H1 (cell line): Measurements from ENCODE around the gene ZNF133. TPM values are rescaled to one million over a fixed set of nuclear protein-coding genes. Genes with fewer than 3 reads are reported as not detected.

Experiments
- CTCF ChIA-PET: fragments of 300-600 bp; sonication (Branson Sonifier 250); formaldehyde crosslinking; loops from one replicate; lab custom pipeline; 2021; ENCODE audit not compliant: partially characterized antibody; lab: Charles Lee
- POLR2A ChIA-PET: fragments of 300-600 bp; sonication (Branson Sonifier 250); formaldehyde crosslinking; loops from one replicate; lab custom pipeline; 2021; ENCODE audit warnings: inconsistent platforms; ENCODE audit not compliant: partially characterized antibody; lab: Charles Lee
- DNase-seq, 2 experiments: peaks; one replicate each; pipeline versions ENCODE4 v3.0.0 to v3.0.0-alpha.2; 2010 to 2022; ENCODE audit warnings: low spot score in 2 of 2, low read depth in 1 of 2, mixed read lengths in 1 of 2
- FAIRE-seq: peaks from 2 replicates; lab custom pipeline; 2011; peaks lifted over from hg19 to GRCh38; lab: Jason Lieb, UNC
- H2AFZ ChIP-seq: 2 replicates; pipeline ENCODE4 v1.8.1; 2012; ENCODE audit warnings: low read length, inconsistent platforms
- H2AK5ac ChIP-seq: 2 replicates; pipeline ENCODE4 v1.6.1; 2013; ENCODE audit warnings: low read depth, low read length
- H2BK120ac ChIP-seq: replicated peaks from 2 replicates; pipeline ENCODE3; 2013; ENCODE audit warnings: low read depth, low read length, inconsistent platforms
- H2BK12ac ChIP-seq: 2 replicates; pipeline ENCODE4 v1.6.1; 2013; ENCODE audit warnings: low read depth, low read length
- H2BK15ac ChIP-seq: 2 replicates; pipeline ENCODE4 v1.6.1; 2013; ENCODE audit warnings: low read length
- H2BK20ac ChIP-seq: 2 replicates; pipeline ENCODE4 v1.6.1; 2013; ENCODE audit warnings: low read length
- H2BK5ac ChIP-seq: 2 replicates; pipeline ENCODE4 v1.6.1; 2013; ENCODE audit warnings: low read depth, low read length
- H3K14ac ChIP-seq: 2 replicates; pipeline ENCODE4 v1.6.1; 2013; ENCODE audit warnings: inconsistent platforms; ENCODE audit not compliant: insufficient read length
- H3K18ac ChIP-seq: 2 replicates; pipeline ENCODE4 v1.6.1; 2013; ENCODE audit warnings: low read length; ENCODE audit errors: extremely low read depth
- H3K23ac ChIP-seq: 2 replicates; pipeline ENCODE4 v1.6.1; 2013; ENCODE audit warnings: inconsistent platforms; ENCODE audit not compliant: insufficient read length
- H3K23me2 ChIP-seq: 2 replicates; pipeline ENCODE4 v1.6.1; 2013; ENCODE audit warnings: low read depth, low read length
- H3K27ac ChIP-seq: 2 replicates; pipeline ENCODE4 v1.6.1; 2011; ENCODE audit warnings: low read depth, low read length, inconsistent platforms
- H3K27me3 ChIP-seq, 4 experiments: replicated peaks in 1 of 4; 1 replicate in 1 of 4; 2 replicates in 3 of 4; pipeline versions ENCODE4 v1.6.1 to v1.8.1; 2011 to 2013; ENCODE audit warnings: low read length in 3 of 4, mild to moderate bottlenecking in 3 of 4, inconsistent platforms in 2 of 4, mixed read lengths in 2 of 4, moderate library complexity in 1 of 4; ENCODE audit not compliant: control insufficient read depth in 3 of 4, insufficient read depth in 3 of 4; ENCODE audit errors: extremely low read depth in 1 of 4
- H3K36me3 ChIP-seq, 4 experiments: 2 replicates each; pipeline versions ENCODE4 v1.6.1 to v1.8.1; 2011 to 2013; ENCODE audit warnings: mild to moderate bottlenecking in 4 of 4, low read length in 3 of 4, moderate library complexity in 2 of 4, control low read depth in 1 of 4, inconsistent platforms in 1 of 4; ENCODE audit not compliant: insufficient read depth in 4 of 4, control insufficient read depth in 2 of 4
- H3K4ac ChIP-seq: replicated peaks from 2 replicates; pipeline ENCODE3; 2013; ENCODE audit warnings: low read length, low read depth, mixed read lengths, inconsistent platforms; ENCODE audit not compliant: insufficient read length
- H3K4me1 ChIP-seq, 4 experiments: replicated peaks in 1 of 4; 1 replicate in 1 of 4; 2 replicates in 3 of 4; pipeline versions ENCODE4 v1.6.1 to v1.8.1; 2011 to 2013; ENCODE audit warnings: low read length in 3 of 4, inconsistent platforms in 2 of 4, mixed read lengths in 1 of 4; ENCODE audit not compliant: insufficient read depth in 4 of 4, control insufficient read depth in 3 of 4
- H3K4me2 ChIP-seq, 2 experiments: 2 replicates each; pipeline versions ENCODE4 v1.6.1 to v1.8.1; 2011 to 2013; ENCODE audit warnings: low read depth in 2 of 2, low read length in 2 of 2, control low read depth in 1 of 2, inconsistent platforms in 1 of 2, mild to moderate bottlenecking in 1 of 2; ENCODE audit not compliant: insufficient read depth in 1 of 2
- H3K4me3 ChIP-seq, 4 experiments: fragments of 200-600, 300-600 bp in 1 of 4; sonication (generic), shearing (Covaris generic), sonication (Bioruptor Twin) in 1 of 4; 2 replicates each; pipeline versions ENCODE4 v1.5.1 to v1.8.1; 2011 to 2016; ENCODE audit warnings: low read length in 4 of 4, low read depth in 3 of 4, control low read depth in 2 of 4, inconsistent platforms in 2 of 4, mild to moderate bottlenecking in 2 of 4, mixed read lengths in 1 of 4, moderate library complexity in 1 of 4; ENCODE audit not compliant: insufficient read depth in 2 of 4; ENCODE audit errors: extremely low read depth in 1 of 4
- H3K56ac ChIP-seq: replicated peaks from 2 replicates; pipeline ENCODE3; 2013; ENCODE audit warnings: low read depth, mild to moderate bottlenecking, mixed read lengths, low read length, inconsistent platforms; ENCODE audit not compliant: insufficient read length
- H3K79me1 ChIP-seq: 2 replicates; pipeline ENCODE4 v1.6.1; 2013; ENCODE audit warnings: low read depth, low read length, control low read depth
- H3K79me2 ChIP-seq, 2 experiments: 2 replicates each; pipeline versions ENCODE4 v1.6.1 to v1.8.1; 2012 to 2013; ENCODE audit warnings: low read length in 2 of 2, mild to moderate bottlenecking in 2 of 2, inconsistent platforms in 1 of 2; ENCODE audit not compliant: insufficient read depth in 2 of 2, control insufficient read depth in 1 of 2
- H3K9ac ChIP-seq, 4 experiments: replicated peaks in 1 of 4; 1 replicate in 1 of 4; 2 replicates in 3 of 4; pipeline versions ENCODE4 v1.6.1 to v1.8.1; 2011 to 2013; ENCODE audit warnings: low read depth in 3 of 4, low read length in 3 of 4, control low read depth in 2 of 4, mild to moderate bottlenecking in 2 of 4, moderate library complexity in 2 of 4, inconsistent platforms in 1 of 4; ENCODE audit errors: extremely low read depth in 1 of 4
- H3K9me3 ChIP-seq, 2 experiments: 2 replicates each; pipeline versions ENCODE4 v1.6.1 to v1.8.1; 2012 to 2013; ENCODE audit warnings: mild to moderate bottlenecking in 2 of 2, moderate library complexity in 2 of 2, control low read depth in 1 of 2, inconsistent platforms in 1 of 2, low read depth in 1 of 2, low read length in 1 of 2, mixed read lengths in 1 of 2; ENCODE audit not compliant: insufficient read depth in 2 of 2
- H4K20me1 ChIP-seq, 2 experiments: replicated peaks in 1 of 2; 2 replicates each; pipeline versions ENCODE3 to v1.8.1; 2011 to 2013; ENCODE audit warnings: inconsistent platforms in 2 of 2, low read length in 2 of 2, mild to moderate bottlenecking in 1 of 2; ENCODE audit not compliant: insufficient read depth in 2 of 2, control insufficient read depth in 1 of 2
- H4K5ac ChIP-seq: 2 replicates; pipeline ENCODE4 v1.6.1; 2013; ENCODE audit warnings: low read length, low read depth, mixed read lengths, inconsistent platforms; ENCODE audit not compliant: insufficient read length
- H4K8ac ChIP-seq: 2 replicates; pipeline ENCODE4 v1.8.0; 2013; ENCODE audit warnings: mild to moderate bottlenecking, moderate library complexity, low read length, inconsistent platforms; ENCODE audit not compliant: insufficient read depth; ENCODE audit errors: extremely low read depth
- H4K91ac ChIP-seq: replicated peaks from 2 replicates; pipeline ENCODE3; 2013; ENCODE audit warnings: low read length, mixed read lengths, inconsistent platforms; ENCODE audit not compliant: insufficient read length
- BACH1 ChIP-seq: IDR thresholded peaks from 2 replicates; pipeline ENCODE4 v1.6.1; 2012; ENCODE audit warnings: low read length, improper control_type of control experiment
- CHD1 ChIP-seq: IDR thresholded peaks from 2 replicates; pipeline ENCODE4 v1.6.1; 2012; ENCODE audit warnings: low read depth, low read length, improper control_type of control experiment
- GTF2F1 ChIP-seq: IDR thresholded peaks from 2 replicates; pipeline ENCODE4 v1.6.1; 2012; ENCODE audit warnings: low read depth, low read length, improper control_type of control experiment, borderline replicate concordance
- HDAC6 ChIP-seq: IDR thresholded peaks from one replicate; pipeline ENCODE4 v1.7.1; 2012; ENCODE audit warnings: low read depth, mild to moderate bottlenecking, inconsistent platforms, low read length, moderate library complexity
- MAFK ChIP-seq: IDR thresholded peaks from 2 replicates; pipeline ENCODE4 v1.6.1; 2012; ENCODE audit warnings: low read depth, mild to moderate bottlenecking, improper control_type of control experiment, low read length
- POLR2A ChIP-seq, 2 experiments: IDR thresholded peaks; 1 replicate in 1 of 2; 2 replicates in 1 of 2; pipeline ENCODE4 v1.6.1; 2011; ENCODE audit warnings: low read depth in 2 of 2, low read length in 2 of 2, mild to moderate bottlenecking in 2 of 2; ENCODE audit errors: control extremely low read depth in 1 of 2
- RBBP5 ChIP-seq: IDR thresholded peaks from 2 replicates; pipeline ENCODE4 v1.7.1; 2012; ENCODE audit warnings: low read depth, mild to moderate bottlenecking, inconsistent platforms, low read length, moderate library complexity, borderline replicate concordance
- SIN3A ChIP-seq, 2 experiments: IDR thresholded peaks in 1 of 2; conservative IDR thresholded peaks in 1 of 2; 2 replicates each; pipeline ENCODE4 v1.6.1; 2011 to 2012; ENCODE audit warnings: low read length in 2 of 2, improper control_type of control experiment in 1 of 2, low read depth in 1 of 2, mild to moderate bottlenecking in 1 of 2
- SP1 ChIP-seq: IDR thresholded peaks from 2 replicates; pipeline ENCODE4 v1.6.1; 2011; ENCODE audit warnings: low read depth, low read length
- SP2 ChIP-seq: IDR thresholded peaks from 2 replicates; pipeline ENCODE4 v1.6.1; 2012; ENCODE audit warnings: mild to moderate bottlenecking, low read length, inconsistent platforms
- SRF ChIP-seq: IDR thresholded peaks from 2 replicates; pipeline ENCODE4 v1.6.1; 2011; ENCODE audit warnings: mild to moderate bottlenecking, low read depth, low read length, moderate library complexity
- TAF1 ChIP-seq: IDR thresholded peaks from 2 replicates; pipeline ENCODE4 v1.6.1; 2011; ENCODE audit warnings: mild to moderate bottlenecking, low read depth, low read length
- TBP ChIP-seq: IDR thresholded peaks from 2 replicates; pipeline ENCODE4 v1.6.1; 2011; ENCODE audit warnings: low read depth, low read length, improper control_type of control experiment
- TEAD4 ChIP-seq: IDR thresholded peaks from 2 replicates; pipeline ENCODE4 v1.6.1; 2012; ENCODE audit warnings: low read depth, low read length, inconsistent platforms, mixed read lengths
- WGBS, 2 experiments: shearing (Covaris generic) in 1 of 2; methylation state at CpG; one replicate each; pipeline versions ENCODE4 v1.1.6 to v1.1.7; 2013 to 2015; ENCODE audit warnings: low lambda C conversion rate in 2 of 2, mixed read lengths in 2 of 2, inconsistent platforms in 1 of 2, low coverage in 1 of 2, missing lambda C conversion rate in 1 of 2; ENCODE audit not compliant: insufficient replicate concordance in 2 of 2, insufficient coverage in 1 of 2, insufficient read length in 1 of 2; ENCODE audit errors: extremely low coverage in 1 of 2, missing lambda C conversion rate in 1 of 2; 5-methylcytosine and 5-hydroxymethylcytosine counted together
- polyA plus RNA-seq, 7 experiments: library from polyadenylated mRNA; depleted of rRNA in 3 of 7; stranded (reverse) in 5 of 7; unstranded in 2 of 7; fragments of >200 nt in 5 of 7; fragments of 200-250 nt in 2 of 7; gene quantifications; 1 replicate in 5 of 7; 2 replicates in 1 of 7; 4 replicates in 1 of 7; pipeline versions ENCODE4 v1.2.1 to v1.2.3, GENCODE V29; 2011 to 2013; ENCODE audit warnings: missing spikeins in 2 of 7, mixed read lengths in 2 of 7
- total RNA-seq: library from RNA; stranded (reverse); fragmentation: NEBNext Ultra II Directional; extraction: Animal tissue kit (Norgen Biotek cat#: 25700); gene quantifications from 2 replicates; pipeline ENCODE4 v1.2.1, GENCODE V29; 2021
- TF ChIP-seq, protein P1 (sequence below): IDR thresholded peaks from 2 replicates; pipeline ENCODE4 v1.6.1; 2012; ENCODE audit warnings: inconsistent platforms

ZNF133 gene
- total and polyA plus RNA-seq, 2 of the 8 experiments (the other 6 are each of a cell fraction or from before 2014, with no cell fraction given) = 12.1 to 15.8 TPM

DNA sequence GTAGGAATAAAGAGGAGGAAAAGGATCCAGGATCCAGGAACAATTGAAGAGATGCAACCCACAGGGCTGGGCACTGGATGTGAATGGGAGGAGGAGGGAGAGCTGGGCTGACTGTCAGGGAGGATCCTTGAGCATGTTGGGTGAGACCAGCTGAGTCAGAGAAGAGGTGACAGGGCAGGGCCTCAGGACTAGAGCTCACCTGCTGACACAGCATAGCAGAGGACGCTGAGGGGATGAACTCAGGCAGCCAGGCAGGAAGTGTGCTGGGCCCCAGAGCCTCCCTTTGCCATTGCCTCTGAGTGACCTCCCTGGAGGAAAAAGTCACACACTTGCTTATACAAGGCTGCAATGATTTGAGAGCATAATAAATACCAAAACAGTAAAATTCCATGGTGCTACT, 72.3 kb downstream of the ZNF133 start:
- ChIA-PET CTCF (interaction anchor here (1.2 kb wide), 1 partner anchor 13 kb away, joined by 3 read pairs; no protein-coding TSS in a partner anchor), POLR2A (interaction anchor here (0.6 kb wide), 1 partner anchor 127 kb away, joined by 3 read pairs; no protein-coding TSS in a partner anchor)
- H3K9ac ChIP-seq = no peak overlapping the region
- no peak overlapping the region for H2BK20ac ChIP-seq
- WGBS, 2 experiments = 47% methylated on average over 1 of the region's 1 CpG; no CpG with 5 or more reads in 1 of the 2 experiments
- H3K79me1 ChIP-seq = no peaks in the 10 kb centered on the region
- H3K27me3 ChIP-seq = no peaks in the 10 kb centered on the region
- H4K8ac ChIP-seq = no peak overlapping the region; the same call in 1 of the 2 replicates
- H3K18ac ChIP-seq = no peak overlapping the region
- TF ChIP-seq, protein P1, sequence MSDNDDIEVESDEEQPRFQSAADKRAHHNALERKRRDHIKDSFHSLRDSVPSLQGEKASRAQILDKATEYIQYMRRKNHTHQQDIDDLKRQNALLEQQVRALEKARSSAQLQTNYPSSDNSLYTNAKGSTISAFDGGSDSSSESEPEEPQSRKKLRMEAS = no peak
- TF ChIP-seq SRF (no peak), TEAD4 (no peak), RBBP5 (no peak), GTF2F1 (no peak), BACH1 (peak; percentile 81), POLR2A (IDR thresholded peaks at IDR 0.05; ENCODE audit: control extremely low read depth in 1 of 2, low read depth in 2 of 2, low read length in 2 of 2) (no peak), CHD1 (no peak), TBP (no peak), HDAC6 (no peak), SIN3A (conservative IDR thresholded peaks at IDR 0.05 in 1 of 2, IDR thresholded peaks at IDR 0.05 in 1 of 2; ENCODE audit: low read depth in 1 of 2, low read length in 2 of 2) (no peak), MAFK (peak; percentile 49; the same call in 1 of the 2 replicates), TAF1 (no peak), SP1 (no peak), SP2 (no peak)
- H3K4me3 ChIP-seq = no peak overlapping the region
- H3K4me1 ChIP-seq = no peaks in the 10 kb centered on the region
- peak overlapping the region; percentile 25 for H4K91ac ChIP-seq
- no peak overlapping the region for H3K14ac ChIP-seq
- H4K20me1 ChIP-seq = no peaks in the 10 kb centered on the region
- no peak overlapping the region for H3K23ac ChIP-seq
- no peak for DNase-seq
- FAIRE-seq = no peak
- H3K27ac ChIP-seq = no peak overlapping the region
- no peak overlapping the region for H2BK120ac ChIP-seq
- no peaks in the 10 kb centered on the region for H3K9me3 ChIP-seq
- no peak overlapping the region for H3K56ac ChIP-seq
- H3K36me3 ChIP-seq = no peaks in the 10 kb centered on the region
- H3K79me2 ChIP-seq = no peaks in the 10 kb centered on the region
- no peak overlapping the region for H2AFZ ChIP-seq
- H2BK5ac ChIP-seq = no peak overlapping the region
- no peak overlapping the region for H2AK5ac ChIP-seq
- no peak overlapping the region for H2BK12ac ChIP-seq
- no peak overlapping the region for H2BK15ac ChIP-seq
- no peak overlapping the region for H4K5ac ChIP-seq
- H3K23me2 ChIP-seq = no peaks in the 10 kb centered on the region
- H3K4me2 ChIP-seq = no peak overlapping the region
- H3K4ac ChIP-seq = no peak overlapping the region
